GM12864 (cell line): ENCODE measurements around the gene THAP3.

Experiments used
- DNase-seq: peaks from one replicate; pipeline ENCODE4 v3.0.0-alpha.2; 2011; ENCODE audit warnings: low read depth
- H3K4me3 ChIP-seq: 2 replicates; pipeline ENCODE4 v1.5.1; 2011; ENCODE audit warnings: mild to moderate bottlenecking, low read depth, low read length, control low read depth
- TF ChIP-seq, protein P1 (sequence below): IDR thresholded peaks from 2 replicates; pipeline ENCODE4 v1.5.1; 2011; ENCODE audit warnings: low read depth, mild to moderate bottlenecking, moderate library complexity, low read length, control low read depth, inconsistent platforms; ENCODE audit errors: missing control alignments

THAP3 gene

GRCh38 chr1:6601923-6602668 is 22.6 kb upstream of the THAP3 start:
- no peak for DNase-seq
- H3K4me3 ChIP-seq = peak overlapping the region; percentile 75
- TF ChIP-seq, protein P1, sequence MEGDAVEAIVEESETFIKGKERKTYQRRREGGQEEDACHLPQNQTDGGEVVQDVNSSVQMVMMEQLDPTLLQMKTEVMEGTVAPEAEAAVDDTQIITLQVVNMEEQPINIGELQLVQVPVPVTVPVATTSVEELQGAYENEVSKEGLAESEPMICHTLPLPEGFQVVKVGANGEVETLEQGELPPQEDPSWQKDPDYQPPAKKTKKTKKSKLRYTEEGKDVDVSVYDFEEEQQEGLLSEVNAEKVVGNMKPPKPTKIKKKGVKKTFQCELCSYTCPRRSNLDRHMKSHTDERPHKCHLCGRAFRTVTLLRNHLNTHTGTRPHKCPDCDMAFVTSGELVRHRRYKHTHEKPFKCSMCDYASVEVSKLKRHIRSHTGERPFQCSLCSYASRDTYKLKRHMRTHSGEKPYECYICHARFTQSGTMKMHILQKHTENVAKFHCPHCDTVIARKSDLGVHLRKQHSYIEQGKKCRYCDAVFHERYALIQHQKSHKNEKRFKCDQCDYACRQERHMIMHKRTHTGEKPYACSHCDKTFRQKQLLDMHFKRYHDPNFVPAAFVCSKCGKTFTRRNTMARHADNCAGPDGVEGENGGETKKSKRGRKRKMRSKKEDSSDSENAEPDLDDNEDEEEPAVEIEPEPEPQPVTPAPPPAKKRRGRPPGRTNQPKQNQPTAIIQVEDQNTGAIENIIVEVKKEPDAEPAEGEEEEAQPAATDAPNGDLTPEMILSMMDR = no peak

DNA sequence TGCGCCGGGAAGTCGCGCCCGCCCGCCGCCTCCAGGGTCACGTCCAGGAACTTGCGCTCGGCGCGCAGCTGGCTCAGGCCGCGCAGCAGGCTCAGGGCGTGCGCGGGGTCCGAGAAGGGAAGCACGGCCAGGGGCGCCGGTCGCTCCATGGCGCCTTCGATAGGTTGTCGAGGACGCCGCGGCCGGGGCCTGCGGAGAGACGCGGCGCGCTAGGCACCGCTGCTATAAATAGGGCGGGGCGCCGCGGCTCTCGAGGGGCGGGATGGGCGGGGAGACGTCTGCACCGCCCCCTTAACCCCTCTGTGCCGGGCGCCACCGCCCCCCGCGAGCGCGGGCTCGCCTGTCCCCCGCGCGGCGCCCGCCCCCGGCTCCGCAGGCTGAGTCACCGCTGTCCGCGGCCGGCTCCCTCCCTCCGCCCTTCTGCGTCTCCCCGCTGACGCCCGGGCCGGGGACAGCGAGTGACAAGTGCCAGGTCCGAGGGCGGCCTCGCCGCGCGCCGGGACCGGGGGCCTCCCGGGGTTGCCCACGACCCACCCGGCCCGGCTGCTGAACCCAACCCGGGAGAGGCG is 21.9 kb upstream of the THAP3 start, which contains the start of gene KLHL21:
KLHL21 (minus strand) TSS at position 201 of the 569 bp plus-strand sequence; CDS start at position 149, 52 bp downstream.
- no peak for DNase-seq
- H3K4me3 ChIP-seq = peak within 1 kb of the TSS; percentile 75
- TF ChIP-seq, protein P1 = no peak

- DNase-seq = no peak
- TF ChIP-seq, protein P1 = no peak
Observed at GRCh38 chr1:6603238-6603914, 21.3 kb upstream of the THAP3 start.

DNA sequence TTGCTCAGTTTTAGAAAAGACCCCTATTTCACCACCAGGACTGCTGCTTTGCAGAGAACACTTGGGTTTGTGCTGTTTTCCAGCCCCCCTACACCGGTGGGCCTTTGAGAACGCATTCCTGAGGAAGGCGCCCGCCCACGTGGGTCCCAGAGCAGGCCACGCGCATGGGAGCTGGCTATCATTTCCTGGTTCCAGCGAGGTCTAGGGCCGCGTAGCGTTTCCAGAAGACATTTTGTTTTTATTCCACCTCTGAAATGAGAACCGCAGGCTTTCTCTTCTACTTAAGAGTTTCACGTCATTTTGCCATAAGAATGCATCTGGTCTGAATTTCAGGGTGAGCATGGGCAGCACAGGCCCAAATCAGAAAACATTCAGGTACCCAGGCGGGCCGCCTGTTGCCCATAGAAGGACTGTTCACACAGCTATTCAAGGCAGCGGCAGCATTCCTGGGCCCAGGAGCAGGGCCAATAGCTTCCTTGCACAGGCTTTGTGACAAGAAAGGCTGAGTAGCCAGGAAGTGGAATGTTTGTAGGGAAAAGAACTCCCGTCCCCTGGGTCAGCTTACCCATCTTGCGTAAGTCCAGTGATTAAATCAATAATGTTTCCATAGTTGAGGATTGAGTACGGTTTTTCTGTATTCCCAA is 20.6 kb upstream of the THAP3 start:
- TF ChIP-seq, protein P1 = no peak
- peak overlapping the region; percentile 75; the same call in 1 of the 2 replicates for H3K4me3 ChIP-seq

More at GRCh38 chr1:6603238-6603914, 21.3 kb upstream of the THAP3 start:
- H3K4me3 ChIP-seq = peak overlapping the region; percentile 75

DNA sequence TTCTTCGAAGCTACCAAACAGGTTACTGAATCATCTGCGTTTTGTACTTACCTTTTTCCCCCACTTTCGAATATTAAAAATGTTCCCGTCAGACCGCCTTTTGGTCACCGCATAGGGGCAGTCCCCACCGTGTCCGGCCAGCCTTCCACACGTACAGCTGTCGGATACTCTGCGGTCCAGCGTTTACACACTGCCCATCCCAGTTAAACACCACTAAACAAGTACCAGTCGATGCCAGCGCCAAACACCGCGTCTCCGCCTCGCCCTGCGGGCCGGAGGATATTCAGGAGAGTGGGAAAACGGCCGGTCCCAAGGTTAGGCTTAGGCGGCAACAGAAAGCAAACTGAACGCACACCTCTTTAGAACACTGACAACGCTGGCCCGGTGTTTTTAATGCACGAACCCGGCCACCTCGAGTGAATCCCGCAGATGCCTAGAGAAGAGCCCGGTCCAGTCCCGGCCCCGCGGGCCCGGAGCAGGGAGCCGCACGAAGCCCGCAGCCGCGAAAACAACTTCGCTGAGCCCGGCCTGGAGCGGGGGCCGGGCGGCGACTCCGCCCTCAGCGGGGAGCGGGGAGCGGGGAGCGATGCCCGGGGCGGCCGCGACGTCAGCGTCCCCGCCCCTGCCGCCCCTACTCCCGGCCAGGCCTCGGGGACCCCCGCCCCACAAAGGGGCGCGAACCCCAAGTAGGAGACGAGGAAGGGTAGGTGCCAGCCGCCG is 11.9 kb upstream of the THAP3 start:
- TF ChIP-seq, protein P1 = no peak
- no peak for DNase-seq
- H3K4me3 ChIP-seq = peak overlapping the region; percentile 61

More for the DNA sequence above, 20.6 kb upstream of the THAP3 start:
- DNase-seq = no peak

- DNase-seq = peak; percentile 94
- TF ChIP-seq, protein P1 = no peak
- H3K4me3 ChIP-seq = peak within 1 kb of the TSS; percentile 89
Observed at GRCh38 chr1:6613361-6614018, 11.2 kb upstream of the THAP3 start, which contains the start of gene PHF13. Gene PHF13 (plus strand): TSS chr1:6613731. CDS start chr1:6614067, 336 bp downstream.
